ENCODE results near the gene UBALD2.

DNA sequence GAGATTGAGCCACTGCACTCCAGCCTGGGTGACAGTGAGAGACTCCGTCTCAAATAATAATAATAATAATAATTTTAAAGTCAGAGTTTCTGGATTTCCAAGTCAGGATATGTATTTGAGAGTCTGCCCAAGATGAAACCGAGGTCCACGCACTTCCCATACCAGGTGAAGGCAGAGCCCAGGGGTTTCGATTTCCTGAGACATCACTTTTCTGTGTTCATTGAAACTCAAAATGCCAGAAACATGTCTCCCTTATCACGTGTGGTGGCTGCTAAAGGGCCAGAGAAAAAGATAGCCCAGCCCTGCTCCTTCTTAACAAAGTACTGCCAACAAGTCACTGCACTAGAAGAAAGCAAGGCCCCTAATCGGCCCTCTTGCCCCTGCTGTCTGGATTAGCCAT, 15.0 kb upstream of the UBALD2 start:
- no peak for TF ChIP-seq POLR2A (IDR thresholded peaks at IDR 0.05; ENCODE audit: low read depth)
- TF ChIP-seq, protein P1, sequence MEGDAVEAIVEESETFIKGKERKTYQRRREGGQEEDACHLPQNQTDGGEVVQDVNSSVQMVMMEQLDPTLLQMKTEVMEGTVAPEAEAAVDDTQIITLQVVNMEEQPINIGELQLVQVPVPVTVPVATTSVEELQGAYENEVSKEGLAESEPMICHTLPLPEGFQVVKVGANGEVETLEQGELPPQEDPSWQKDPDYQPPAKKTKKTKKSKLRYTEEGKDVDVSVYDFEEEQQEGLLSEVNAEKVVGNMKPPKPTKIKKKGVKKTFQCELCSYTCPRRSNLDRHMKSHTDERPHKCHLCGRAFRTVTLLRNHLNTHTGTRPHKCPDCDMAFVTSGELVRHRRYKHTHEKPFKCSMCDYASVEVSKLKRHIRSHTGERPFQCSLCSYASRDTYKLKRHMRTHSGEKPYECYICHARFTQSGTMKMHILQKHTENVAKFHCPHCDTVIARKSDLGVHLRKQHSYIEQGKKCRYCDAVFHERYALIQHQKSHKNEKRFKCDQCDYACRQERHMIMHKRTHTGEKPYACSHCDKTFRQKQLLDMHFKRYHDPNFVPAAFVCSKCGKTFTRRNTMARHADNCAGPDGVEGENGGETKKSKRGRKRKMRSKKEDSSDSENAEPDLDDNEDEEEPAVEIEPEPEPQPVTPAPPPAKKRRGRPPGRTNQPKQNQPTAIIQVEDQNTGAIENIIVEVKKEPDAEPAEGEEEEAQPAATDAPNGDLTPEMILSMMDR (IDR thresholded peaks at IDR 0.05), result no peak
